ENCODE data around the gene LLGL1.

The LLGL1 gene

DNA sequence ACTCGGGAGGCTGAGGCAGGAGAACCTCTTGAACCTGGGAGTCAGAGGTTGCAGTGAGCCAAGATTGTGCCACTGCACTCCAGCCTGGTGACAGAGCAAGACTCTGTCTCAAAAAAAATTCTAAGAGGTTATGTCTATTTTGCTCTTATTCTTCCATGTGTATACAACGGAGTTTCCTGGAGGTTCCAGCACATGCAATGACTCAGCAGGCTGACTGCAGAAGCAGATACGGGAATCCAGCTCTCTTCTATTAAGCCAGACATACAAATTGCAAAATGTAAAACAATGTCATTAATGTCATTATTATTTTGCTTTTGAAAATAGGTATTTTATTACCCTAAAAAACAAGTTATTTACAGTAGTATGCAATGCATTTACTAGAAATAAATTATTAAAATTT, 53.4 kb downstream of the LLGL1 start:
- no peak for DNase-seq

DNA sequence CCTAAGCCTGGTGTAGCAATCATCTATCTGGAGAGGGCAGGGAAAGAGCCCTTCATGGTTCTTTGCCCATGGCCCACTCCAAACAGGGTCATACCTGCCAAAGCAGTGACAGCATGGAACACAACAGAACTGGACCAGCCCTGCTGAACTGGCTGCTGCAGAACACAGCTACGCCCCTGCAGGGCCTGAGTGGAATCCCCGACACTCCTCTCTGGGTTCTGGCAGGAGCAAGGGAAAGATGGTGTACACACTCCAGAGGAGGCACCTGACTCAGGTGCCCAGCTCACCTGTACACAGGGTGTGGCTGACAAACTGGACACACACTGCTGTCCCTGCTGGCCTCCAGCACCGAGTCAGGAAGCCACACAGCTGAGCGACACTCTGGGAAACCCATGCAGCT, 54.8 kb downstream of the LLGL1 start:
- no peak for DNase-seq

DNA sequence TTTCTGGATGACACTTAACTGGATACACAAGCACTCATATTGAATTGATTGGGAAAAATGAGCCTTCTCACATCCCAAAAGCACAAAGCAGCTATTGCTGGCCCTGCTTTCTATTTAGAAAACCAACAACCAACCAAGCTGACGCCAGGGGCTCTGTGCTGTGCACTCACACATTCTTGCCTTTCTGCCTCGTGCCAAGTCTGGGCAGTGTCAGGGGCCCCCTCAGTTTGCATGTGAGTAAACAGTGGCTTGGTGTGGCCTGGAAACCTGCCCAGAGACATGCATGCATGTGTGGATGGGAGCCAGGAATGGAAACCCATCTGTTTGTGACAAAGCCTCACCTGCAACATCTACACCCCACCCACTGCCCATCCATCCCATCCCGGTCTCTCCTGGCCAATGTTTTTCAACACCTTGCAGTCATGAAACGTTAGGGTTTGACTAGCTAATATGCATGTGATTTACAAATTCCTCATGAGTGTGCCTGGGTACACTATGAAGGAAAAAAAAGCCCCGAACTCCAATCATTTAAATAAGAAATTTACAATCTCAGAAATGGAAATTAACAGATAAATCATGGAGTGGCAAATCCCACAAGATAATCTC, 55.4 kb downstream of the LLGL1 start:
- no peak for DNase-seq

DNA sequence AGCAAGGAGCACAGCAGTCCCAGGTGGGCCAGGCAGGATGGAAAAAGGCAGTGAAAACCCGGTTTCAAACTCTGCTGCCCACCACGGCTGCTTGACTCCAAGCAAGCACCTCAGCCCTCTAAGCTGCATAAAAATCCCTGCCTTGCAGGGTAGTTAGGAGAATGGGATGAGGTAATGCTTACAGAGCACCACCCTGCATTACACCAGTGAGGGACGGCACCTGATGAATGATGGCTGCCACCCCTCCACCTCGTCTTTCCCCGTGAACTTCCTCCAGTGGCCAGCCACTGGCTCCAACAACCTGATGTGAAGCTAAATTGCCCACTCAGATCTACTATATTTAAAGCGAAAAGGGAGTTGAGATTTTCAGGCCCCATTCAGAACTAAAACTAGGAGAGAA, 56.4 kb downstream of the LLGL1 start:
- DNase-seq, result no peak

DNA sequence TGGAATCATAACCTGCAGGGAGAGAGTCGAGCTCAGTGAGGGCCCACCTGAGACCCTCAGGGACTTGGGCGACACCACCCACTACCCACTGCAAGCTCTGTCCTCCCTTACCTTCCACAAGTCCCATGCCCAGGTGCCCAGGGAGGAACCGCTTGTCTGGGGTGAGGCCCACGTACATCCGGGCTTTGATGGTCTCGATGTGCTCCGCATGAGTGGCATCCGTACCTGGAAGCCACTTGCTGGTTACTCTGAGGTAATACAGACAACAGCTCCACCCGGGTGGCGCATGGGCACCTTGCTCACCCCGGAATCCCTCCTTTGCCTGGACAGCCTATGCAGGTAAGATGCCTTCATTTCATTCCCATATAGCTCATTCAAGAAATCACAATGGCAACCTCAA, 59.9 kb downstream of the LLGL1 start:
- no peak for DNase-seq

DNA sequence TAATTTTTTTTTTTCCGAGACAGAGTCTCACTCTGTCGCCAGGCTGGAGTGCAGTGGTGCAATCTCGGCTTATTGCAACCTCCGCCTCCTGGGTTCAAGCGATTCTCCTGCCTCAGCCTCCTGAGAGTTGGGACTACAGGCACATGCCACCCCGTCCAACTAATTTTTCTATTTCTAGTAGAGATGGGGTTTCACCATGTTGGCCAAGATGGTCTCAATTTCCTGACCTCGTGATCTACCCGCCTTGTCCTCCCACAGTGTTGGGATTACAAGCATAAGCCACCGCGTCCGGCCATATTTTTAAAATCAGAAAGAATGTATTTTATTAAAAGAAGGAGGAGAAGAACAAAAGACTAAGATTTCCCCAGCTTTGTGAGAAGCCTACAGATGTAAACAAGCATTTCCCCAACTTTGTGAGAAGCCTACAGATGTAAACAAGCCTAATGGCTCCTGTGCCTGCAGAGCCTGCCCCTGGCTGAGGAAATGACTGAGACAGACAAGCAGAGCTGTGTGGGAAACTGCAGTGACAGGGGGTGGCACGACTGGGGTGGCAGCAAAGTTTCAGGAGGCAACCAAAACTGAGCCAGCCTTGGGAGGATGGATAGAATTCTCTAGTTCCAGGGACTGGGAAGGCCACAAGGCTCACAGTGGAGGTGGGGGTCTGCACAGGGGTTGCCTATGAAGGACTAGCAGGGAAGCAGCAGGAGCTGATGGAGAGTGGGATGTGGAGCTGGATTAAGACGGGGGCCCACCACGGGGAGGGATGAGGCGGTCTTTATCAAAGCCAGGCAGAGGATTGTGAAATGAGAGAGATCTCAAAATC, 66.5 kb downstream of the LLGL1 start:
- DNase-seq, result no peak
